MM.1S (cell line): ENCODE data around the gene G3BP1.
A peak's percentile ranks its signal among the peaks of the same experiment; 100 is the strongest.

ENCODE experiments used
- DNase-seq: peaks from one replicate; pipeline ENCODE4 v3.0.0-alpha.2; 2015
- H2AFZ ChIP-seq: fragments of 300-600 bp; sonication (generic); 2 replicates; pipeline ENCODE4 v1.6.0; 2016; ENCODE audit warnings: antibody characterized with exemption, low read length
- H3F3A ChIP-seq: fragments of 300-600 bp; sonication (generic); 2 replicates; pipeline ENCODE4 v1.6.1; 2016; ENCODE audit warnings: mild to moderate bottlenecking, antibody characterized with exemption, low read length, moderate library complexity, mixed read lengths; ENCODE audit not compliant: insufficient read depth
- H3K27ac ChIP-seq: fragments of 300-600 bp; sonication (generic); 2 replicates; pipeline ENCODE4 v1.5.1; 2016; ENCODE audit warnings: mild to moderate bottlenecking, low read length
- H3K27me3 ChIP-seq: fragments of 300-600 bp; sonication (generic); replicated peaks from 2 replicates; pipeline ENCODE4 v1.6.0; 2016; ENCODE audit warnings: low read length; ENCODE audit not compliant: insufficient read depth
- H3K36me3 ChIP-seq: fragments of 300-600 bp; sonication (generic); replicated peaks from 2 replicates; pipeline ENCODE4 v1.6.1; 2016; ENCODE audit warnings: mild to moderate bottlenecking, low read length, mixed read lengths; ENCODE audit not compliant: insufficient read depth
- H3K4me1 ChIP-seq: fragments of 300-600 bp; sonication (generic); 2 replicates; pipeline ENCODE4 v1.6.1; 2016; ENCODE audit warnings: low read length, mixed read lengths
- H3K4me2 ChIP-seq: fragments of 300-600 bp; sonication (generic); 2 replicates; pipeline ENCODE4 v1.6.0; 2016; ENCODE audit warnings: low read depth, low read length
- H3K4me3 ChIP-seq: fragments of 300-600 bp; sonication (generic); 2 replicates; pipeline ENCODE4 v1.5.1; 2016; ENCODE audit warnings: low read length, mixed read lengths
- H3K79me2 ChIP-seq: fragments of 300-600 bp; sonication (generic); 2 replicates; pipeline ENCODE4 v1.6.1; 2016; ENCODE audit warnings: mixed run types, low read length, mixed read lengths
- H3K9ac ChIP-seq: fragments of 300-600 bp; sonication (generic); 2 replicates; pipeline ENCODE4 v1.6.1; 2016; ENCODE audit warnings: low read length, mixed read lengths
- H3K9me2 ChIP-seq: fragments of 300-600 bp; sonication (generic); replicated peaks from 2 replicates; pipeline ENCODE4 v1.6.1; 2016; ENCODE audit warnings: mild to moderate bottlenecking, low read length, mixed read lengths; ENCODE audit not compliant: insufficient read depth
- H3K9me3 ChIP-seq: fragments of 300-600 bp; sonication (generic); replicated peaks from 2 replicates; pipeline ENCODE4 v1.6.1; 2016; ENCODE audit warnings: mild to moderate bottlenecking, low read length, mixed read lengths; ENCODE audit not compliant: insufficient read depth
- H4K20me1 ChIP-seq: fragments of 300-600 bp; sonication (generic); 2 replicates; pipeline ENCODE4 v1.6.1; 2016; ENCODE audit warnings: mild to moderate bottlenecking, low read length, moderate library complexity, mixed read lengths; ENCODE audit not compliant: insufficient read depth
- EZH2 ChIP-seq: fragments of 300-600 bp; sonication (generic); optimal IDR thresholded peaks from 2 replicates; pipeline ENCODE3; 2017; ENCODE audit warnings: low read depth, mild to moderate bottlenecking, antibody characterized with exemption, low read length, mixed read lengths
- EZH2phosphoT487 ChIP-seq: fragments of 300-600 bp; sonication (generic); IDR thresholded peaks from 2 replicates; pipeline ENCODE4 v1.6.1; 2018; ENCODE audit warnings: antibody characterized with exemption, low read length
- TF ChIP-seq, protein P1 (sequence below): fragments of 300-600 bp; sonication (generic); IDR thresholded peaks from 2 replicates; pipeline ENCODE4 v1.5.1; 2016; ENCODE audit warnings: antibody characterized with exemption, low read length, mixed read lengths

The G3BP1 gene

DNA sequence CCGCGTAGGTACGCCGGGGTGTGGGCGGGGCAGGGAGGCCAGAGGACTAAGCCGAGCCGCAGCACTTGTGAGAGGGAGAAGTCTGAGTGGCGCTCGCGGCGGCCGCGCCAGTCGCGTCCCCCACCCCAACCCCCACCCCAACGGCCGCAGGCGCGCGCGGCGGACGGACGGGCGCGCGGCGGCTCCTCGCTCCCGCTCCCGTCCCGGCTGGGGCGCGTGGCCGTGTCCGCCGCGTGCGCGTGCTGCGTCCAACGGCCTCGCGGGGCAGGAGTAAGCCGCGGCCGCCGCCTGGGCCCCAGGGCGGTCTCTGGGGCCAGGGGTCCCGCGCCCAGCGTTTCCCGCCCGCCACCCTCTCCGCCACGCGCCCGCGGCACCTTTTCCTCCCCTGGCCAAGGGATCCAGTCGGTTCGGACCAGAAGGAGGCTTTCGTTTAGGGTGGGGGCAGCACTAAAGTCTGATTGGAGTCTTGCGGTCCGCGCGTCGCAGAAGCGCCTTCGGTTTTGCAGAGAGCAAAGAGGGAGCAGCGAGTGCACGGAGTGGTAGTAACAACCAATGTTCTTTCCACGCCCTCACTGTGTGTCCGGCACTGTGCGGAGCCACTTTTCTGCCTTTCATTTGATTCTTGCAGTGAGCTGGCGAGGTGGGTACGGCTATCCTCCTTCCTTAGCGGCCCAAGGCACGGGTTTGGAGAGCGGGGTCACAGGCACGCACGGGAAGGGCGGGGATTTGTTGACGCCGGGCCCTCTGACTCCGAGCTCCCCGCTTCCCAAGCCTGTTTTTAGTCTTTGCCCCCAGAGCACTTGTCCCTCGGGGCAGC lies 483 bp downstream of the G3BP1 start:
- peak; percentile 62 for DNase-seq
- Histone ChIP-seq H3K4me2 (peak overlapping the region; percentile 80), H3K36me3 (peaks cover 3% of the 10 kb centered on the region; the same call in 1 of the 2 replicates), H4K20me1 (peaks cover 48% of the 10 kb centered on the region), H3K9ac (peak overlapping the region; percentile 90), H3K4me1 (0 out of 2 replicates have a peak, but pooled peaks cover 20% of the 10 kb centered on the region), H3F3A (peaks cover 9% of the 10 kb centered on the region; the same call in 1 of the 2 replicates), H3K9me3 (no peaks in the 10 kb centered on the region), H2AFZ (0 out of 2 replicates have a peak overlapping the region, but pooled peaks have one; percentile 38), H3K4me3 (peak overlapping the region; percentile 96), H3K9me2 (no peaks in the 10 kb centered on the region), H3K27me3 (no peaks in the 10 kb centered on the region), H3K79me2 (peaks cover 56% of the 10 kb centered on the region), H3K27ac (peak overlapping the region; percentile 83)
- TF ChIP-seq, protein P1, sequence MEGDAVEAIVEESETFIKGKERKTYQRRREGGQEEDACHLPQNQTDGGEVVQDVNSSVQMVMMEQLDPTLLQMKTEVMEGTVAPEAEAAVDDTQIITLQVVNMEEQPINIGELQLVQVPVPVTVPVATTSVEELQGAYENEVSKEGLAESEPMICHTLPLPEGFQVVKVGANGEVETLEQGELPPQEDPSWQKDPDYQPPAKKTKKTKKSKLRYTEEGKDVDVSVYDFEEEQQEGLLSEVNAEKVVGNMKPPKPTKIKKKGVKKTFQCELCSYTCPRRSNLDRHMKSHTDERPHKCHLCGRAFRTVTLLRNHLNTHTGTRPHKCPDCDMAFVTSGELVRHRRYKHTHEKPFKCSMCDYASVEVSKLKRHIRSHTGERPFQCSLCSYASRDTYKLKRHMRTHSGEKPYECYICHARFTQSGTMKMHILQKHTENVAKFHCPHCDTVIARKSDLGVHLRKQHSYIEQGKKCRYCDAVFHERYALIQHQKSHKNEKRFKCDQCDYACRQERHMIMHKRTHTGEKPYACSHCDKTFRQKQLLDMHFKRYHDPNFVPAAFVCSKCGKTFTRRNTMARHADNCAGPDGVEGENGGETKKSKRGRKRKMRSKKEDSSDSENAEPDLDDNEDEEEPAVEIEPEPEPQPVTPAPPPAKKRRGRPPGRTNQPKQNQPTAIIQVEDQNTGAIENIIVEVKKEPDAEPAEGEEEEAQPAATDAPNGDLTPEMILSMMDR: no peak
- TF ChIP-seq EZH2 (no peak), EZH2phosphoT487 (no peak)

DNA sequence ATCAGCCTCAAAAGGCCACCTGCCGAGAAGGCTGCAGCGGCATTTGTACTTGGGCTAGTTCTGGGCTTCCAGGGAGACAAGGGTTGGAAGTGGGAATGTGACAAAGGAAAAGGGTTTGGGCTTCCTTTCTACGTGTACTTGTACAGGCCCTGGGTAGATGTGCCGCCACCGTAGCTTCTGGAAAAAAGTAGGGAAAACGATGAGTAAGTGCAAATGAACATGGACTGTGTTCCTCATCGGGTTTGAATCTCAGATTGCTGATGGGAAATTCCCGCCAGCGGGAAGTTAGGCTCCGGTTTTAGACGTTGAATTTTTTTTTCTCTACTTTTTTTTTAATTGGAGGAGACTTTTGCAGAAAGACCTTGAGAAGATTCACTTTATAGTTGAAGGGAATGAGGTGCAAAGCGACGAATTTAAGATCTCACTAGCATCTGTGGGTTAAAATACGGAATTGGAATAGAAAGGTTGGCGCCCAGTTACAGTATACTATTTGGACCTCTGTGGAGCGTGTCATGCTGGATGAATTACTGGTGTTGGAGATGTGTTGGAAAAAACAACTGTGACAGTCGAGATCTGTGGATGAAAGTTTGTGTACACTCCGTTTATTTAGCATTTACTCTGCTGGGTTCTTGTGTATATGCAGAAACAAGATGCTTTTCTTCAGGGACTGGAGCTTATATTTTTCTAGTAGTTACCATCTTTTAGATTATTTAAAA lies 1.2 kb downstream of the G3BP1 start:
- Histone ChIP-seq H4K20me1 (peaks cover 56% of the 10 kb centered on the region), H3K9me3 (no peaks in the 10 kb centered on the region), H3K27me3 (no peaks in the 10 kb centered on the region), H3K27ac (peak overlapping the region; percentile 83; the same call in 1 of the 2 replicates), H3K9ac (peak overlapping the region; percentile 90), H3K4me1 (0 out of 2 replicates have a peak, but pooled peaks cover 25% of the 10 kb centered on the region), H3K79me2 (peaks cover 63% of the 10 kb centered on the region), H3K9me2 (no peaks in the 10 kb centered on the region), H3K36me3 (peaks cover 7% of the 10 kb centered on the region; the same call in 1 of the 2 replicates), H2AFZ (no peak overlapping the region), H3F3A (peaks cover 9% of the 10 kb centered on the region; the same call in 1 of the 2 replicates), H3K4me2 (peak overlapping the region; percentile 80), H3K4me3 (peak overlapping the region; percentile 96)
- TF ChIP-seq, protein P1: no peak
- TF ChIP-seq EZH2: no peak
- no peak for TF ChIP-seq EZH2phosphoT487
- DNase-seq: no peak

DNA sequence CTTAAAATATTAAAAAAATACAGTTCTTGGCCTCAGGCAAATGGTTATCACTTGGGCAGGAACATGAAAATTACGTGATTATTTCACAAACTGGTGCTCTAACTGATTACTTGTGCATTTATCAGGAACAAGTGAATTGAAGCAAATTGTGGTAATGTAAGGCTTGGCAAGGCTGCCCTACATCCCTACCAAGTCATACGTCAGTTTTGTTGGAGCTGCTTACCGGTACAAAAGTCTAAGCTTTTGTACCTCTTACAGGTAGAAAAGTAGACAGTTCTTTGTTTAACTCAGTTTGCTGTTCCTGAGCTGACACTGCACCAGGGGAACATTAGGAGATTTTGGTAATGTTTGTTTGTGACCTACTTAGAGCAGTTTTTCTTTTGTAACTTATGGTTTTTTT lies 2.2 kb downstream of the G3BP1 start:
- TF ChIP-seq, protein P1: no peak
- no peak for TF ChIP-seq EZH2
- TF ChIP-seq EZH2phosphoT487: no peak
- H3K36me3 ChIP-seq: peaks cover 7% of the 10 kb centered on the region; the same call in 1 of the 2 replicates
- H3K79me2 ChIP-seq: peaks cover 73% of the 10 kb centered on the region
- no peaks in the 10 kb centered on the region for H3K9me3 ChIP-seq
- no peak overlapping the region for H3K27ac ChIP-seq
- H3K9me2 ChIP-seq: no peaks in the 10 kb centered on the region
- 0 out of 2 replicates have a peak, but pooled peaks cover 25% of the 10 kb centered on the region for H3K4me1 ChIP-seq
- H3K4me3 ChIP-seq: peak overlapping the region; percentile 96
- H3F3A ChIP-seq: peaks cover 9% of the 10 kb centered on the region; the same call in 1 of the 2 replicates
- H3K27me3 ChIP-seq: no peaks in the 10 kb centered on the region
- no peak overlapping the region for H2AFZ ChIP-seq
- peak overlapping the region; percentile 80 for H3K4me2 ChIP-seq
- peaks cover 65% of the 10 kb centered on the region for H4K20me1 ChIP-seq
- DNase-seq: no peak
- H3K9ac ChIP-seq: peak overlapping the region; percentile 90; the same call in 1 of the 2 replicates
